Esophagus muscularis mucosa (tissue), 4 donors: ENCODE measurements around the gene SFRP2.

Experiments used
- CTCF ChIP-seq, 3 experiments: fragments of 200-600 bp in 2 of 3; fragments of 450-650 bp in 1 of 3; sonication (generic) in 2 of 3; IDR thresholded peaks; one replicate each; pipeline ENCODE4 v1.5.1; 2017 to 2019; ENCODE audit warnings: antibody characterized with exemption in 3 of 3, mild to moderate bottlenecking in 2 of 3, moderate library complexity in 1 of 3
- EP300 ChIP-seq: sonication (generic); formaldehyde crosslinking; IDR thresholded peaks from one replicate; pipeline ENCODE4 v1.6.1; 2017; ENCODE audit warnings: antibody characterized with exemption
- POLR2A ChIP-seq: fragments of 450-650 bp; IDR thresholded peaks from one replicate; pipeline ENCODE4 v1.6.1; 2017; ENCODE audit warnings: antibody characterized with exemption, moderate library complexity, mild to moderate bottlenecking, low read depth

GRCh38 chr4:153834901-153835300, 46.0 kb upstream of the SFRP2 start:
- TF ChIP-seq POLR2A (no peak), CTCF (IDR thresholded peaks at IDR 0.05) (no peak), EP300 (no peak)
